Measurements from ENCODE around the gene VAV2.
"Not testable (repeated sequence)": the region's sequence is repeated elsewhere in the genome, so short reads cannot be mapped to it uniquely, and the experiment has no call there.

Gene VAV2

DNA sequence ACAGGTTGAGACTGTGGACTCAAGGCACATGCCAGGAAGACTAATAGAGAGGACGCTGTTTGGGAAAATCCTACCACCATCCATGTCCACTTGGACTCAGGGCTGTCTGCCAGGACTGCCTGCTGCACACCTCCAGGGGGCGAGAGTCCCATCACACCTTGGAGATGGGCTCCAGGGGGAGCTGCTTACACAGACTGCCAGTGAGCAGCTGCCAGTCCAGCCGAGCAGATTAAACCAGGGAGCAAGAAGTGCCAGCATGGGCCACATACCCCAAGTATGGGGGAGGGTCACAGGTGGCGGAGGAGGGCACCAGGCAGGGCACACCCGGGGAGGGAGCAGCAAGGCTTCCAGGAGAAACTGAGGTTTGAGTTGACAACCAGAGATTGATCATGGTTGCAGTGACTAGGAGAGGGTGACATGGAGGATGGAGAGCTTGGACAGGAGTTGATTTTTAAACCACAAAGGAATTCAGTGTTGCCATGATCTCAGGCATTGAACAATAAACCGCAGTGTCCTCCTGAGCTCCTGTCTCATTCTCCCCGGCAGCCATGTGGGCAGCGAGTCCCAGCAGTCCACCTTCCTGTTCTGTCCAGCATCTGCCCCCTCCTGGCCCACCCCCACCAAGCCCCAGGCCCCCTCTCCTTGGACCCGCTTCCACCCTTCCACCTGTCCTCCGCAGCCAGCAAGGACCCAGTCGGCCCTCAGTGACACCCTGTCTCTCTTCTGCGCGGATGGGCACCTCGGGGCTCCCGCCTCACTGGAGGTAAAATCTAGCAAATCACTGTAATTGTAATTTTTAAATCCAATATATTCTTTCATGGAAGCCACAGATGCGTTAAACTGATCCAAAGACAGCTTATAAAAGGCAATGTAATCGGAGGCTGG is 3.1 kb upstream of the VAV2 start:
- DNase-seq (ENCODE audit: low spot score) = no peak

DNA sequence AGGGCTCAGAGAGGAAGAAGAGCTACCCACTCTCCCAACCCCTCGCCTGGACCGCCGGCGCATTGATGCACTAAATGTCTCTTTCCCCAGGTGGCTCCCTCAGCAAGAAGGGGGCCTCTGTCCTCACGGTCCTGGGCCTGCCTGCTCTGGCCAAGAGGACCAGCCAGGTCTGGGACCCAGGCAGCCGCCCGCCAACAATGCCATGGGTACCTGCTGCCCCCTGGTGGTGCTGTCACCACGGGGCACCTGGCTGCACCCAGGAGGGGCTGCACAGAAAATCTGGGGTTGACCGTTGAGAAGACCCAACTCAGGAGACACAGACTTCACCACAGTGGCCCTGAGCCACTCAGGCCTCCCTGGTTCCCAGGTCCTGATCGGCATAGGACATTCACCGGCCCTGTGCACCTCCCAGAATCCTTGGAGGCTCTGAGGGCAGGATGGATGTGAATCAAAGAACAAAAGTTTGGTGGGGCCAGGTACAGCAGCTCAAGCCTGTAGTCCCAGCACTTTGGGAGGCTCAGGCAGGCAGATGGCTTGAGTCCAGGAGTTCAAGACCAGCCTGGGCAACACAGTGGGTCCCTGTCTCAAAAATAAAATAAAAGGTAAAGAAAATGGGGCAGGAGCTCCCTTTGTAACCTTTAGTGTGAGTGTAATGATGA is 2.4 kb upstream of the VAV2 start:
- peak; percentile 60 for DNase-seq (ENCODE audit: low spot score)

DNA sequence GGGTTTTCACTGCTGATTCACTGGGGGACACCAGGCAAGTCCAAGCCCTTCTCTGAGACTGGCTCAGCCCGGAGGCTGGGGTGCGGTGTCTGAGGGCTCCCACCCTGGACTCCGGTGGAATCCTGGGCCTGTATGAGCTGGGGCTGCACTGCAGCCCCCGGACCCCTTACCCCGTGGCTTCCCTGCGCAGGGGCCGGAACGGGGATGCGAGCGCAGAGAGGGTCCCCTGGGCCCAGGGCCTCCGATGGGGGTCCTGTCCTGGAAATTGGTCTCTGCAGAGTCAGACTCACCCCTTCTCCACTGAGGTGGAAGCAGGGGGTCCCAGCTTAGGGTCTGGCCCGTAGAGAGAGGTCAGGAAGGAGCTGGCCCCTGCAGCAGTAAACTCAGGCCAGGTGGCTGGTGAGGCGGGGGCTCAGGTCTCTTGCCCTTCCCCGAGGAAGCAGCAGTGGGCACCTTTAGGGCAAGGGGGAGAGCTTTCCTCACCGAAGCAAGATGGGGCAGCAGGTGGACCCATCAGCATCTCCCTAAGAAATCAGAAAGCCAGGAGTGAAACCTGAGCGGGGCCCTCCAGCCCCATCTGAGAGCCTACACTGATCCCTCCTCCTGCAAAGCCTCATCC is 1.6 kb upstream of the VAV2 start:
- DNase-seq (ENCODE audit: low spot score) = no peak

DNA sequence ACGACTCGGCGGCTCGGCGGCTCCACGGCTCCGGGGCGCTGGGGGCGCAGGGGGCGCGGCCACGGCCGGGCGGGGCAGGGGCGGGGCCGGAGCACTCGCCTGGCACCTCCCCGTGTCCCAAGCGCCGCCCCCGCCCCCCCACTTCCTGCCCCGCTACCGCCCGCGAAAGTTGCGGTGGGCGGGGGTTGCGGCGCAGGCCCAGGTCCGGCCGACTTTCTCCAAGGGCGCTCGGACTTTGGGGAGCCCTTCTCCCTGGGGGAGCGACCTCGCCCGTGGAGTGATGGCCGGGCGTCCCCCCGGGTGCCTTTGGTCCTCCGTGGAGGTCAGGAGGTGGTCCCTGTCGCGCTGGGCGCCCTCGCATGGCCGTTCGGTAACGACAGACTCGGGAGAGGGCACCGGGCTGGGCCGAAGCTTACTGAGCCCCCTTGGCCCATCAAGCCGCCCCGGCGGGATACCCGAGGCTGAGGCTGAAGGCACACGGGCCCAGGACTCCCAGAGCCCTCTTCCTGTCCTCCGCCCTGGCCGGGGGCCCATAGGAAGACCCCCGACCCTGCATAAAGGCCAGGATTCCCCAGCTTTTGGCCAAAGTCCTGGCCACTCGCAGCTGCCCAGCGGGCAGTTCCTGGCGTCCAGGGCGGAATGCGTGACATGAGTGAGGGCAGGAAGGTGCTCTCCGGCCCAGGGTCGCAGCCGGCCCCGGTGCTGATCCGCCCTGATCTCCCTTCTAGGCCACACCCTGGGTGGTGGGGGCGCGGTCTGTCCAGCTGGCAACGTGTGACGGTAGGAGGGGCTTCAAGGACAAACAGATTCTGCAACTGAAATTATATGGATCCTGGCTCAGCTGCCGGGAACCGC is 883 bp upstream of the VAV2 start:
- DNase-seq (ENCODE audit: low spot score) = peak; percentile 17

DNA sequence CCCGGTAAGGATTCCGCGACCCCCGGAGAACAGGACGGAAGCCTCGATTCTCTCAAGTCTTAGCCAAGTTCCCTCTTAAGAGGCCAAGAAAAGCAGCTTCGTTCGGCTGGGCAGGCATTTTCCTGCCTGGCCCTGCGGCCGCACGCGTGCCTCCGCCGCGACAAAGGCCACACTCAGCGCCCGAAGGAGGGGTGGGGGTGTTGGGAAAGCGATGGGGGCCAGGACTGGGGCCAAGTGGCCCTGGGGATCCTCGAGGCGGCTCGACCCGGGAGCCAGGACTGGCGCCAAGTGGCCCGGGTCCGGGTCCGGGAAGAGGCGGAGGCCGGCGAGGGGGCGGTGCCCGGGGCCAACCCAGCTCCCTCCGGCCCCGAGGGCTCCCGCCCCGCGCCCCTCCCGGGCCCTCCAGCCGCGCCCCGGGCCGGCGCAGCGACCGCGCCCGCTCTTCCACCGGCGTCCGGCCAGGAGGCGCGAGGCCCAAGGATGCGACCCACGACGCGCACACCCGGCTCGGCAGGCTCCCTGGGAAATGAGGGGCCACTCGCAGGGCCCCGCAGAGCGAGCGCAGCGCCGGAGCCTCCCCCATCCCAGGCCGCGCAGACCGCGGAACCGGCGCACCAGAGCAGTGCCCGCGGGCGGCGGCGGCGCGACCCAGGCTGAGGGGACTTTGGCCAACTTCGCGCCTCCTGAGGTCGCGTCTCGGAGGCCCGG is 756 bp downstream of the VAV2 start:
- no peak for DNase-seq (ENCODE audit: low spot score)

DNA sequence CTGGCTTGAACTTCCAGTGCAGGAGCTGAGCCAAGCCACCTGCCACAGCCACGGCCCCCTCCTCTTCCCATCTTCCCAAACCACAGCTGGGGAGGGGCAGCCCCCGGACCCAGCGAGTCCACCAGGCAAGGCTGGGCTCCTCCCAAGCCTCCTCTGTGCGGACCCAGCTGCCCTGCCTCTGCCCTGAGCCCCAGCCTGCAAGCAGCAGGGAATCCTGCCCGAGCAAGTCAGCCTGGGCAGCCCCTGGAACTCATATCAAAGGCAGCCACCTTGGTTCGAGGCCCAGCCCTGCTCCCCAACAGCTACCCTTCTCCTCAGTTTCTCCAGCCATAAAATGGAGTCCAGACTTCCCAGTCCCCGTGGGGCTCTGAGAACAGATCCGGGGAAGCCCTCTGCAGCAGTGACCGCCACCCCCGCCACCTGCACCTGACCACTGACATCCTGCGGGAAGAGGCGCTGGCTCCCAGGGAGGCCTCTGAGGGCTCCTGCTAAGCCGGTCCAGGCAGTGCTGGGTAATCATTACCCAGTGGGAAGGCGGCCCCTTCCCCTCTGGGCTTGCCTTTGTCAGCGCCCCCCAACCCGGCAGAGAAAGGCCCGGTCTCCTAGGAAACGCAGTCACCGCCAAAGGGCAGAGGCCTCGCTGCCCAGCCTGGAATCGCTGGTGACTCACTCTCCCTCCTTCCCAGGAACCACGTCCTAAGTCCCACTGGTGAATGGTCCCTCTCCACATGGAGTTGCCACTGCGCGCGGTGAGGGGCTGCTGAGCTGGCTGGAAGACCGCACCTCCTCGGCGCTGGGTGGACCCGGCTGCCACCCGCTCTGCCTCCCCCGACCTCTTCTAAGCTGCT is 1.5 kb downstream of the VAV2 start:
- no peak for DNase-seq (ENCODE audit: low spot score)

DNA sequence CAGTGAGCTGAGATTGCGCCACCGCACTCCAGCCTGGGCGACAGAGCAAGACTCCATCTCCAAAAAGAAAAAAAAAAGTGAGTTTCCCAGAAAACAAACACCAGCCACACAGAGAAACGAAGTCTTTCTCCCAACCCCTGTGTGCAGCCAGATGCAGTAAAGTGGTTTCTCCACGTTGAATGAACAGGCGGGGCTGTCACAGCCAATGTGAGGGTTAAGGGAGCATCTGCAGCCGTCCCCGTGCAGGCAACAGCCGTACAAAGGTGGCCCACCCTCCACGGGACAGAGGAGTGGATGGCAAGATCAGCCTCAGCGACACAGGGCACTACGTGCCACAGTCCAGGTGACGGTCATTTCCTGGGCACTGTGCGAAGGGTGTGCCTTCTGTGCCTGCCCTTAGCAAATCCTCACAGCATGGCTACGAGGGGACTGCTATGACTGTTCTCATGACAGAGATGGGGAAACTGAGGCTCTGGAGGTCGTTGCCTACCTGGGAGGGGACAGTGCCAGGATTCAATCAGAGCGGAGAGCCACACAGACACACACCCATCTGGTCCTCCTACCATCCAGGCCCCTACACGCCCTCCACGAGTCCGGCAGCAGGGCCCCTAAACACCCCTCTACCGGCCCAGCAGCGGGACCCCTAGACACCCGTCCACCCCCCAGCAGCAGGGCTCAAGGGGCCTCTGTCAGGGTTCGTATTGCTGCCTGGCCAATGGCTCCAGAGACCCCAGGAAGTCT is 2.3 kb downstream of the VAV2 start:
- no peak for DNase-seq (ENCODE audit: low spot score)

DNA sequence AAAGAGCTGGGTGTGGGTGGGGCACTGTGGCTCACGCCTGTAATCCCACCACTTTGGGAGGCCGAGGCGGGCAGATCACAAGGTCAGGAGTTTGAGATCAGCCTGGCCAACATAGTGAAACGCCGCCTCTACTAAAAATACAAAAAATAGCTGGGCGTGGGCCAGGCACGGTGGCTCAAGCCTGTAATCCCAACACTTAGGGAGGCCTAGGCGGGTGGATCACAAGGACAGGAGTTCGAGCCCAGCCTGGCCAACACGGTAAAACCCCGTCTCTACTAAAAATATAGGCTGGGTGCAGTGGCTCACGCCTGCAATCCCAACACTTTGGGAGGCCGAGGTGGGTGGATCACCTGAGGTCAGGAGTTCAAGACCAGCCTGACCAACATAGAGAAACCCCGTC is 3.4 kb downstream of the VAV2 start:
- DNase-seq (ENCODE audit: low spot score) = not testable (repeated sequence)

DNA sequence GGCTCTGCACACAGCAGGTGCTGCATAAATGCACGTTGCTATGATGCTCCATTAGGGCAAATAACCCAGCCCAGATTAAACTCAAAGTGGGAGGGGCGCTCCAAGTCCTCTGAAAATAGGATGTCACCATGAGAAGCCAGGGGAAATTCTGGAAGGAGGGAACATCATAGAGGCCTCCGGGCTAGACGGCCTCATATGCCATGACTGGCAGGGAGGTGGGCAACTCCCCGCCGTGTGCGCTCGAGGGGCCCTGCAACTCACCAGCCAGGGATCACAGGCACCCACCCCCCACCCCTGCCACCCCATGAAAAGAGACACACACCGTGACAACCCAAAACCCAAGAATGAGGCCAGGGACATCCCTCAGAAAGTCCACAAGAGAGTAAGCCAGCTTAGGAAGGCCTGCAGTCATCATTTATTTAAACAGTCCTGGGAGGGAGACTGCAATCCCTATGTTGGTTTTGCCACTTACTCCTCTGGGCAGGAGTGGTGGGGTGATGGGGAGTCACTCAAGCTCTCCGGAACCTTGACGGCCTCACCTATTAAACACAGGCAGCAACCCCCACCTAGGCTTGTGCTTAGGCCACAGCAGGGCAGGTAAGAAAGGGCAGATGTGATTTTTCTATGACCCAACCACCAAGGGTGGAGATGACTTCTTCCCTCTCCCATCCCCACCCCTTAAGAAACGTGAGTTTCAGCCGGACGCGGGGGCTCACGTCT is 4.0 kb downstream of the VAV2 start:
- DNase-seq (ENCODE audit: low spot score) = no peak

DNA sequence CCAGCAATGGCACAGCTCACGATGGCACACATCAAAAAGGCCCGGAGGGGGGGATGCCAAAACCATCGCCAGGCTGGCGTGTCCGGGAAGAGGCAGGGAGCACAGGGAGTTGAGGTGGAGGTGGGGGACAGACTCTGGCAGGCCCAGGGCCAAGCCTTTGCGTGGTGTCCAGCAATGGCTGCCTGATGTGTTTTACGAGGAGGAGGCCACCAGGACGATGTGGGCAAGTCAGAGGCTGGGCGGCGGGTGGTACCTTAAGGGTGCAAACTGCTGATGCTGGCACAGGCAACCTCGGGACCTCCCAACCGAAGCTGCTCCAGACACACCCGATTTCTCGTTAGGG is 4.7 kb downstream of the VAV2 start:
- no peak for DNase-seq (ENCODE audit: low spot score)

DNA sequence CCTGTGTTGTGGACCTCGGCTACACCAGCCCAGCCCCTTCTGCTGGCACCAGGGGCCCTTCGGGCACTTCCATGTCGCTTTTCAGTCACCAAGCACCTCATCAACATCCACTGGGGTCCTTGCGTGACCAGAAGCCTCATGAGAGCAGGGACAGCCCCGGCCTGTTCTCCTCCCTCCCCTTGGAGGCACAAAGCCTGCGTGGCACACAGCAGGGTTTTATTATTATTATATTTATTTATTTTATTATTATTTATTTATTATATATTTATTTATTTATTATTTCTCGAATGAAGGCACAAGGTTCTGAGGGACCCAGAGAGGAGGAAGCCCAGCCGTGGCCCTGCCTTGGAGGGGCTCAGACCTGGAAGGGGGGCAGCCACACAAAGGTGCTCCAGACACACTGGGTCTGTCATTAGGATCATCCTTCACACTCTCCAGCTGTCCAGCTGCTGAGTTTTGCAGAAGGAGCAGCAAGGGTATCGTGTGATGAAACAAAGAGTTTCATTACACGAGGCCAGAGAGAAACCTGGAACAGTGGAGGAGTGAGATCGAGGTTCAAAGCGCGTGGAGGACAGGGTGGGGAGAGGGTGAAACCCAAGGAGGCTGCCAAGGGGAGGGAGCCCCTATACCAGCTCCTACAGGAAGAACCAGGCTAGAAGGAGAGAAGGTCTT is 5.2 kb downstream of the VAV2 start:
- no peak for DNase-seq (ENCODE audit: low spot score)

DNA sequence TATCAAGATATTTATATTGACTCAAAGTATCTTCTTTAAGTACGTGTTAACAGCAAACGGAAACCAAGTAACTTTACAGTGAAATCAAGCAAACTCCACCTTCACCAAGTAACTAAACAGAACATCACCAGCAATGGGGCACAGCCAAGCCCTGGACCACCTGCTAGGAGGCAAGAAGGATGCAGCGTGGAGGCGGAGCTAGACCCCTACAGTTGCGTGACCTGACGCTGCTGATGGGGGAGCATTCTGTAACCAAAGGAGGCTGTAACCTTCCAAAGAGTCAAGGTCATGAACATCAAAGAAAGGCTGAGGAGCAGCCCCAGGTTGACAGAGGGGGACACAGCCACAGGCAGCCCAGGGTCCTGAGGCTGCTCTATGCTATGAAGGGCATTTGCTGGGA is 6.1 kb downstream of the VAV2 start:
- DNase-seq (ENCODE audit: low spot score) = no peak

DNA sequence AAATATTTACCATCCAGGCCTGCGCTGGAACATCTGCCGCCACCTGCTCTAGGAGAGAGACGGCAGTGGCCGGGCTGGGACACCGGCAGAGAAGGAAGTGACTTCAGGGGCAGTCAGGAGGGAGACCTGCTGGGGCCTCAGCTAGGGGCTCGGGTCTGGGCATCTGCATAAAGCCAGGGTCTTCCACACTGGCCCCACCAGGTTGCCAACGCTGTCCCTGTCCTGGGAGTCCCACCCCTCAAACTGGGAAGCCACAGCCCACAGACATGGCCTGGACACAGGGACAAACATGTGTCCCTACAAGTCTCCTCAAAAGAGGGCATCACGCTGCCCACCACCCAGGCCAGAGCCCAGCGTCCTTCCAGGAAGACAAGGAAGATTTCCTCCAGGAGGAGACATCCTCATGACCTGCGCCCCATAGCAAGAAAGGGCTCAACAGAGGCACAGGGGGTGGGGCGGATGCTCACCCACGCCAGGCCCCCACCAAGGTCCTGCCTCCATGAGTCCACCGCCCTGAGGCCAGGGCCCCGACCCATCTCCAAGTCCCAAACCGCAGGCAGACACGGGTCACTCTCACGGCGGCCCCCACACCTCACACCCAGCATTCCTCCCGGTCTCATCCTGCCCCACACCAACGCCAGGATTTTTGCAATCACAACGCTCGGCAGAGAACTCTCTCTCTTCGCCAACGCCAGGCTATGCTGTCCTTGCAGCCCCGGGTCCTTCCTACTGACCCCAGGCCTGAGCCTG is 9.0 kb downstream of the VAV2 start:
- no peak for DNase-seq (ENCODE audit: low spot score)

DNA sequence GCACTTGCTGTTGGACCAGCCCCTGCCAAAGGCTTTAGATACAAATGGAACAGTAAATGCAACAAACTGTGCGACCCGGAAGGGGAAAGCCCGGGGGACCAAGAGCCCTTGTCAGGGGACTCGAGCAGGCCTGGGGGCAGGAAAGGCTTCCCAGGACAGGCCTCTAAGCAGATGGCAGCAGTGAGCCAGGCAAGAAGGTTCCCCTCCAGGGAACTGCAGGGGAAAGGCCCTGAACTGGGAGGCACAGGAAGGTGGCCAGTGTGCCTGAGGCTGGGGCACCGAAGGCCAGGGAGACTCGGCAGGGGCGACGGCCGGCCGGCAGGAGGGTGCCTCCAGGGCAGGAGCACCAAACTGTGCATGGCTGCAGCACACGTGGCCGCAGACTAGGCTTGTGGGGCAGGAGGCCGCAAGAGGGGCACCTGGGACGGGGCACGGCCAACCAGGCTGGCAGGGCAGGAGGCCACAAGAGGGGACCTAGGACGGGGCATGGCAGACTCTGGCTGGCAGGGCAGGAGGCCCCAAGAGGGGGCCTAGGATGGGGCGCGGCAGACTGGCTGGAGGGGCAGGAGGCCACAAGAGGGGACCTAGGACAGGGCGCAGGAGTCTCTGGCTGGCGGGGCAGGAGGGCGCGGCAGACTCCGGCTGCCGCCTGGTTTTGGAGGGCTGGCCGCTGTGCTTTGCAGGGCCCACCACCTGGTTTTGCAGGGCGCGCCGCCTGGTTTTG is 10.0 kb downstream of the VAV2 start:
- no peak for DNase-seq (ENCODE audit: low spot score)

DNA sequence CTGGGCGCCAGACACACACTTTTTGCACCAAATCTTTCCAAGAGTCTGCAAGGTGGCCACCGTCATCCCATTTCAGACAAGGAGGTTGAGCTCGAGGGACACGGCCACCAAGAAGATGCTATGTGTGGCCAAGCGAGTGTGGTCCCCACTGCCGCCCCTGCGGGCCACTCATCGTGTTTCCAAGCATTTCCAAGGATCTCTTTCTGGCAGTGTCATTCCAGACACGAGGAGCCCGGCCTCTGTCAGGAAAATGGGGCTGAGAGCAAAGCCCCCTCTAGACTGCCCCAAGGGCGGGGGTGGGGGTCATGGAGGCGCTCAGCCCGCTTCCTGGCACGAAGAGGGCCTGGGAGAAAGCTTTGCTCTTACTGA is 10.6 kb downstream of the VAV2 start:
- no peak for DNase-seq (ENCODE audit: low spot score)

DNA sequence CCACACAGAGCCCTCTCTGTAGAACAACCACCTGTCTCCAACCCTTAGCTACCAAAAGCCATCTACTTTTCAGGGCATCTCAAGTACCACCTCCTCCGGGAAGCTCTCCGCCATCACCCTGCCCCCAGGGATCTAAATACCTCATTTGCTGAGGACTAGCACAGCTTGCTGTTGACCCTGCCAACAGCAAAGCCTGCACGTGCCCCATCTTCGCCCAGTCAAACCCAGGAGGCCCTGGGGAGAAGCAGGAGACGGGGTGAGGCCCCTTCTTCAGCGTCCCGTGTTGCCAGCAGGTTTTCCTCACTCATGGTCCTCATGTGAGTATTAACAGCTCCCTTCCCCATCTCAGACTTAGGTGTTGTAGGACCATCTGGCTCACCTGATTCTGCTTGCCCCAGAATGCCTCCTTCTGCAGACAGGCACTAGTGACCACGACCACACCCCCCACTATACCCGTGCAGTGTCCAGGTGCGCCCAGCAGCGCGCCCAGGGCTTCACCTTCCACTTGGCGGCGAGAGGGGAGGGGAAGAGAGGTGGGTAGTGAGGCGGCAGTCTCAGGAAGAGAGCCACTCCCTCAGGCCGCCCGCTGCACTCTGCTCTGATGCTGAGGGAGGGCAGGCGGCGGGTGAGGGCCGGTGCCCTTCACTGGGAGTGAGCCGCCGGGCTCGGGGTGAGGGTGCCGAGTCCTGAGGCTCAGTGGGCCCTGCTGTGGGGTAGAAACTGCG is 11.1 kb downstream of the VAV2 start:
- DNase-seq (ENCODE audit: low spot score) = no peak

All from hematopoietic multipotent progenitor cell treated with erythropoietin and hydrocortisone succinate and interleukin-3 and kit ligand, for 15 days (in vitro differentiated cells).